Neural progenitor cell (in vitro differentiated cells): ENCODE measurements around the gene ATP6V1D. TPM values are rescaled to one million over a fixed set of nuclear protein-coding genes. Genes with fewer than 3 reads are reported as not detected.
"Not testable (repeated sequence)": the region's sequence is repeated elsewhere in the genome, so short reads cannot be mapped to it uniquely, and the experiment has no call there.

Source experiments
- DNase-seq: peaks from one replicate; pipeline ENCODE4 v3.0.0-alpha.2; 2016; ENCODE audit warnings: low spot score
- H2AFZ ChIP-seq: fragments of 200-600 bp; sonication (generic); replicated peaks from 2 replicates; pipeline ENCODE4 v1.6.1; 2016; ENCODE audit warnings: antibody characterized with exemption
- H3F3A ChIP-seq: fragments of 200-600 bp; sonication (generic); 2 replicates; pipeline ENCODE4 v1.6.1; 2016; ENCODE audit warnings: antibody characterized with exemption, low read depth
- H3K27ac ChIP-seq: fragments of 200-600 bp; sonication (generic); 2 replicates; pipeline ENCODE4 v1.5.1; 2016; ENCODE audit warnings: mild to moderate bottlenecking
- H3K27me3 ChIP-seq: fragments of 200-600 bp; sonication (generic); 2 replicates; pipeline ENCODE4 v1.6.1; 2016; ENCODE audit warnings: mild to moderate bottlenecking, moderate library complexity
- H3K36me3 ChIP-seq: fragments of 200-600 bp; sonication (generic); 2 replicates; pipeline ENCODE4 v1.5.1; 2016
- H3K4me1 ChIP-seq: fragments of 200-600 bp; sonication (generic); 2 replicates; pipeline ENCODE4 v1.6.1; 2016; ENCODE audit warnings: mixed run types
- H3K4me2 ChIP-seq: fragments of 200-600 bp; sonication (generic); 2 replicates; pipeline ENCODE4 v1.6.1; 2016
- H3K4me3 ChIP-seq: fragments of 200-600 bp; sonication (generic); 2 replicates; pipeline ENCODE4 v1.5.1; 2016
- H3K79me2 ChIP-seq: fragments of 200-600 bp; sonication (generic); 2 replicates; pipeline ENCODE4 v1.6.1; 2016; ENCODE audit warnings: low read depth
- H3K9ac ChIP-seq: fragments of 200-600 bp; sonication (generic); 2 replicates; pipeline ENCODE4 v1.6.1; 2016
- H3K9me3 ChIP-seq: fragments of 200-600 bp; sonication (generic); 2 replicates; pipeline ENCODE4 v1.5.1; 2016; ENCODE audit warnings: low read depth
- H4K20me1 ChIP-seq: fragments of 200-600 bp; sonication (generic); 2 replicates; pipeline ENCODE4 v1.6.1; 2016; ENCODE audit warnings: low read depth
- H3K27ac Mint-ChIP-seq: 3 replicates; pipeline ENCODE4 v1.8.0; 2021; ENCODE audit warnings: mixed read lengths
- H3K27me3 Mint-ChIP-seq: 2 replicates; pipeline ENCODE4 v1.8.0; 2022; ENCODE audit warnings: low read depth, mild to moderate bottlenecking, inconsistent platforms, moderate library complexity, mixed read lengths; ENCODE audit not compliant: insufficient read depth
- H3K36me3 Mint-ChIP-seq: 3 replicates; pipeline ENCODE4 v1.8.0; 2021; ENCODE audit warnings: mixed read lengths
- H3K4me1 Mint-ChIP-seq: 3 replicates; pipeline ENCODE4 v1.8.0; 2021; ENCODE audit warnings: mixed read lengths
- H3K4me3 Mint-ChIP-seq: 3 replicates; pipeline ENCODE4 v1.8.0; 2021; ENCODE audit warnings: mild to moderate bottlenecking, moderate library complexity, mixed read lengths
- H3K9me3 Mint-ChIP-seq: 3 replicates; pipeline ENCODE4 v1.8.0; 2020; ENCODE audit warnings: mixed read lengths
- EZH2 ChIP-seq: fragments of 200-600 bp; sonication (generic); IDR thresholded peaks from 2 replicates; pipeline ENCODE4 v1.6.1; 2017; ENCODE audit warnings: antibody characterized with exemption, mild to moderate bottlenecking, moderate library complexity
- EZH2phosphoT487 ChIP-seq: fragments of 200-600 bp; sonication (generic); IDR thresholded peaks from 2 replicates; pipeline ENCODE4 v1.6.1; 2017; ENCODE audit warnings: antibody characterized with exemption
- total RNA-seq: library from RNA; depleted of rRNA; stranded (reverse); fragments of >200 nt; gene quantifications from 2 replicates; pipeline ENCODE4 v1.2.3, GENCODE V29; 2015; ENCODE audit warnings: low replicate concordance
- TF ChIP-seq, protein P1 (sequence below): fragments of 200-600 bp; sonication (generic); IDR thresholded peaks from 2 replicates; pipeline ENCODE4 v1.5.1; 2017; ENCODE audit warnings: antibody characterized with exemption, mild to moderate bottlenecking

ATP6V1D gene
- total RNA-seq: 79.9 and 89.4 TPM in 2 replicates

DNA sequence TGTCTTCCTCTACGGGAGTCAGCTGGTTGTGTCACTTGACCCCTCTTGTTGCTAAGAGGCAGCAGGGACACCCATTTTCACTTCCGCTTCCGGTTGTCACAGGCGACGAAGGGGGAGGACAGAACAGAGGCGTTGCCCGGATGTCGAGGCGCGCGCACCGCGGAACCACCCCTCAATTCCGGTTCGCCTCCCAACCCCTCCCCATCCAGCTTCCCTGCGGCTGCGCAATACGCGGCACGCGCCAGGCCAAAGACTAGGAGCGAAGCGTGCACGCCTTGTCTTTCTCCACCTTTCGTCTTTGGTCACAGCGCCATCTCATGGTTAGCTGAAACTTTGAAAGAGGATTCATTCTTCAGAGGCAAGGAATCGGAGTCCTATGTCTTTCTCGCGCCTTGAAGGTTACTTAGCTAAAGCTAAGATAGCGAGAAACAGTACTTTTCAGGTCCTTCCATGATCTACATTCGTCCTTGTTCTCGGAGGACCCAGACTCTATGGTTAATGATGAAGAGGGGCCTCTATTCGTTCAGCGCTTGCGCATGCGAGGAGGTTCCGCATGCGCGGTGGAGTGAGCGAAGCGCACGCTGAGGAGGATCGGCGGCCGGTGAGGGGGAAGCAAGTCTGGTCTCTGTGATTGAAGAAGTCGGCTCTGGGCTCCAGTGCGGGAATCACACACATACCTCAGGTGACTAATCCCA lies at the start of gene ATP6V1D, which contains the start of gene EIF2S1:
Gene ATP6V1D, minus strand, starts transcription at position 30 of the 695 bp plus-strand sequence. CDS start 106 bp downstream, outside the sequence.
Gene EIF2S1, plus strand, starts transcription at position 554 of the 695 bp plus-strand sequence. CDS start 4,440 bp downstream, outside the sequence.
- H4K20me1 ChIP-seq: peaks cover 23% of the 10 kb centered on the region
- H3K4me3 ChIP-seq: peak within 1 kb of the TSS; percentile 67
- H3K9me3 Mint-ChIP-seq: no peaks in the 10 kb centered on the region
- no peaks in the 10 kb centered on the region for H3F3A ChIP-seq
- H3K36me3 Mint-ChIP-seq: no peaks in the 10 kb centered on the region
- peaks cover 20% of the 10 kb centered on the region for H3K4me1 ChIP-seq
- TF ChIP-seq EZH2phosphoT487 (peak; percentile 24), EZH2 (peak; percentile 26)
- TF ChIP-seq, protein P1, sequence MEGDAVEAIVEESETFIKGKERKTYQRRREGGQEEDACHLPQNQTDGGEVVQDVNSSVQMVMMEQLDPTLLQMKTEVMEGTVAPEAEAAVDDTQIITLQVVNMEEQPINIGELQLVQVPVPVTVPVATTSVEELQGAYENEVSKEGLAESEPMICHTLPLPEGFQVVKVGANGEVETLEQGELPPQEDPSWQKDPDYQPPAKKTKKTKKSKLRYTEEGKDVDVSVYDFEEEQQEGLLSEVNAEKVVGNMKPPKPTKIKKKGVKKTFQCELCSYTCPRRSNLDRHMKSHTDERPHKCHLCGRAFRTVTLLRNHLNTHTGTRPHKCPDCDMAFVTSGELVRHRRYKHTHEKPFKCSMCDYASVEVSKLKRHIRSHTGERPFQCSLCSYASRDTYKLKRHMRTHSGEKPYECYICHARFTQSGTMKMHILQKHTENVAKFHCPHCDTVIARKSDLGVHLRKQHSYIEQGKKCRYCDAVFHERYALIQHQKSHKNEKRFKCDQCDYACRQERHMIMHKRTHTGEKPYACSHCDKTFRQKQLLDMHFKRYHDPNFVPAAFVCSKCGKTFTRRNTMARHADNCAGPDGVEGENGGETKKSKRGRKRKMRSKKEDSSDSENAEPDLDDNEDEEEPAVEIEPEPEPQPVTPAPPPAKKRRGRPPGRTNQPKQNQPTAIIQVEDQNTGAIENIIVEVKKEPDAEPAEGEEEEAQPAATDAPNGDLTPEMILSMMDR: peak; percentile 100
- peak within 1 kb of the TSS; percentile 99 for H3K27ac Mint-ChIP-seq
- DNase-seq: peak; percentile 99
- H3K79me2 ChIP-seq: peaks cover 91% of the 10 kb centered on the region
- H3K4me1 Mint-ChIP-seq: peaks cover 27% of the 10 kb centered on the region
- H3K27me3 ChIP-seq: no peaks in the 10 kb centered on the region
- H3K9ac ChIP-seq: peak within 1 kb of the TSS; percentile 97
- peak within 1 kb of the TSS; percentile 99 for H3K4me3 Mint-ChIP-seq
- peak within 1 kb of the TSS; percentile 100 for H2AFZ ChIP-seq
- peaks cover 3% of the 10 kb centered on the region for H3K36me3 ChIP-seq
- H3K27me3 Mint-ChIP-seq: no peaks in the 10 kb centered on the region
- peak within 1 kb of the TSS; percentile 91 for H3K27ac ChIP-seq
- H3K9me3 ChIP-seq: no peaks in the 10 kb centered on the region
- peak within 1 kb of the TSS; percentile 95 for H3K4me2 ChIP-seq

DNA sequence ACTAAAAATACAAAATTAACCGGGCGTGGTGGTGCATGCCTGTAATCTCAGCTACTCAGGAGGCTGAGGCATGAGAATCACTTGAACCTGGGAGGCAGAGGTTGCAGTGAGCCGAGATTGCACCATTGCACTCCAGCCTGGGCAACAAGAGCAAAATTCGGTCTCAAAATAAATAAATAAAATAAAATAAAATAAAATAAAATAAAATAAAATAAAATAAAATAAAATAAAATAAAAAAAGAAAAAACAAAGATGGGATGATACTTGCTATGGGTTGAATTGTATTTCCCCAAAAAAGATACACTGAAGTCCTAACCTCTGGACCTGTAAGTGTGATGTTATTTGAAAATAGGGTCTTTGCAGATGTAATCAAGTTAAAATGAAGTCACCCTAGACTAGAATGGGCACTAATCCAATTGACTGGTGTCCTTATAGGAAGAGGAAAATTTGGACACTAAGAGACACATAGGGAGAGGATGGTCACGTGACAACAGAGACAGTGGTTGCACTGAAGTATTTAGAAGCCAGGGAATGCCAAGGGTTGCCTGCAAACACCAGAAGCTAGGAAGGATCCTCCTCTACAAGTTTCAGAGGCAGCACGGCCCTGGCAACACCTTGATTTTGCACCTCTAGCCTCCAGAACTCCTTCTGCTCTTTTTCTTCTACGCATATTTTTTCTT lies 48.7 kb upstream of the ATP6V1D start:
- not testable (repeated sequence) for H3K27ac ChIP-seq, H3K9me3 ChIP-seq, H3K4me3 ChIP-seq, H3K9ac ChIP-seq, H3K4me3 Mint-ChIP-seq, H3K4me2 ChIP-seq, H2AFZ ChIP-seq, H3K27me3 ChIP-seq, H3K36me3 Mint-ChIP-seq, H3K9me3 Mint-ChIP-seq, H3K36me3 ChIP-seq, H4K20me1 ChIP-seq, H3K79me2 ChIP-seq, DNase-seq, H3F3A ChIP-seq, H3K4me1 ChIP-seq, H3K27ac Mint-ChIP-seq
- Mint-ChIP-seq H3K27me3 (peaks cover 16% of the 10 kb centered on the region), H3K4me1 (peaks cover 13% of the 10 kb centered on the region)

DNA sequence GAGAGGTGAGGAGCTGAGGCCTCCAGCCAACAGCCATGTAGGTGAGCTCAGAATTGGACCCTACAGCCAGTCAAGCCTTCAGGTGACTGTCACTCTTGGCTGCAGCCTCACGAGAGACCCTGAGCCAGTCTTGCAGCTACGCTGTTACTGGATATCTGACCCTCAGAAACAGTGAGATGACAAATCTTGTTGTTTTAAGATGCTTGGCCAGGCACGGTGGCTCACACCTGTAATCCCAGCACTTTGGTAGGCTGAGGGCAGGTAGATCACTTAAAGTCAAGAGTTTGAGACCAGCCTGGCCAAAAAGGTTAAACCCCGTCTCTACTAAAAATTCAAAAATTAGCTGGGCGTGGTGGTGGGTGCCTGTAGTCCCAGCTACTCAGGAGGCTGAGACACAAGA lies 46.2 kb upstream of the ATP6V1D start:
- no peak overlapping the region for H3K4me2 ChIP-seq
- no peak for DNase-seq
- Mint-ChIP-seq H3K9me3 (no peaks in the 10 kb centered on the region), H3K36me3 (no peaks in the 10 kb centered on the region), H3K27me3 (peaks cover 7% of the 10 kb centered on the region), H3K4me1 (peaks cover 9% of the 10 kb centered on the region), H3K27ac (no peak overlapping the region), H3K4me3 (no peak overlapping the region)
- TF ChIP-seq EZH2 (no peak), EZH2phosphoT487 (no peak)
- TF ChIP-seq, protein P1: no peak
- no peaks in the 10 kb centered on the region for H3F3A ChIP-seq
- no peak overlapping the region for H3K27ac ChIP-seq
- no peak overlapping the region for H3K4me3 ChIP-seq
- no peaks in the 10 kb centered on the region for H3K9me3 ChIP-seq
- H4K20me1 ChIP-seq: no peaks in the 10 kb centered on the region
- no peaks in the 10 kb centered on the region for H3K27me3 ChIP-seq
- no peaks in the 10 kb centered on the region for H3K36me3 ChIP-seq
- H3K79me2 ChIP-seq: no peaks in the 10 kb centered on the region
- no peaks in the 10 kb centered on the region for H3K4me1 ChIP-seq
- no peak overlapping the region for H3K9ac ChIP-seq
- no peak overlapping the region for H2AFZ ChIP-seq

DNA sequence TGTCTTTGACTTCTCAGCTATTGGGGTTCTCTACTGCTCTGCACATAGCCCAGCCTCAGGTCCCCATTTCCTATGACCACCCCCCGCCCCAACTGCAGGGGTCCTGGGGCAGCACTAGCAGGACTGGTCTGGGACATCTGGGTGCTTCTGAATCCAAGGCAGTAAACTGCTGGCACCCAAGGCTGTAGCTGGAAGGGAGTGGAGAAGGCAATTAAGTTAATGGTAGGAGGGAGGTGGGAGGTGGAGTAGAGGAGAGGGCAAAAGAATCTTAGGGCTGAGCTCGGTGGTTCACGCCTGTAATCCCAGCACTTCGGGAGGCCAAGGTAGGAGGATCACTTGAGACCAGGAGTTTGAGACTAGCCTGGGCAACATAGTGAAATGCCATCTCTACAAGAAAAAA lies 40.8 kb upstream of the ATP6V1D start:
- H3F3A ChIP-seq: no peaks in the 10 kb centered on the region
- no peaks in the 10 kb centered on the region for H3K79me2 ChIP-seq
- H3K36me3 ChIP-seq: no peaks in the 10 kb centered on the region
- H3K27me3 Mint-ChIP-seq: peaks cover 6% of the 10 kb centered on the region
- H4K20me1 ChIP-seq: no peaks in the 10 kb centered on the region
- H3K4me2 ChIP-seq: no peak overlapping the region
- no peaks in the 10 kb centered on the region for H3K27me3 ChIP-seq
- H2AFZ ChIP-seq: no peak overlapping the region
- TF ChIP-seq, protein P1: no peak
- TF ChIP-seq EZH2phosphoT487: no peak
- TF ChIP-seq EZH2: no peak
- no peaks in the 10 kb centered on the region for H3K4me1 ChIP-seq
- no peak for DNase-seq
- H3K4me3 ChIP-seq: no peak overlapping the region
- no peak overlapping the region for H3K27ac Mint-ChIP-seq
- H3K9me3 Mint-ChIP-seq: no peaks in the 10 kb centered on the region
- no peak overlapping the region for H3K4me3 Mint-ChIP-seq
- no peaks in the 10 kb centered on the region for H3K36me3 Mint-ChIP-seq
- H3K4me1 Mint-ChIP-seq: peaks cover 7% of the 10 kb centered on the region
- H3K9me3 ChIP-seq: no peaks in the 10 kb centered on the region
- H3K9ac ChIP-seq: no peak overlapping the region
- no peak overlapping the region for H3K27ac ChIP-seq
